Transverse colon (tissue), 4 donors: Measurements from ENCODE around the gene PP2D1. TPM values are rescaled to one million over a fixed set of nuclear protein-coding genes. Genes with fewer than 3 reads are reported as not detected.

Source experiments
- DNase-seq: peaks from one replicate; pipeline ENCODE4 v3.0.0-alpha.2; 2019
- H3K27ac ChIP-seq, 4 donors: fragments of 200-600 bp; sonication (generic); 2 replicates each; pipeline ENCODE4 v1.5.1; 2016 to 2018; ENCODE audit warnings: inconsistent platforms in 4 of 4
- H3K27me3 ChIP-seq: fragments of 200-600 bp; sonication (generic); 2 replicates; pipeline ENCODE4 v1.5.1; 2017; ENCODE audit warnings: inconsistent platforms
- H3K36me3 ChIP-seq, 4 donors: fragments of 200-600 bp; sonication (generic); 2 replicates each; pipeline ENCODE4 v1.5.1; 2017 to 2019; ENCODE audit warnings: inconsistent platforms in 4 of 4
- H3K4me1 ChIP-seq, 4 donors: fragments of 200-600 bp; sonication (generic); 2 replicates each; pipeline ENCODE4 v1.5.1; 2017 to 2020; ENCODE audit warnings: inconsistent platforms in 4 of 4
- H3K4me3 ChIP-seq, 4 donors: fragments of 200-600 bp; sonication (generic); 1 replicate in 1 of 4; 2 replicates in 3 of 4; pipeline versions ENCODE4 v1.5.1 to v1.6.1; 2017 to 2019; ENCODE audit warnings: inconsistent platforms in 4 of 4
- H3K9me3 ChIP-seq, 2 donors: fragments of 200-600 bp; sonication (generic); 2 replicates each; pipeline ENCODE4 v1.5.1; 2017 to 2019; ENCODE audit warnings: inconsistent platforms in 2 of 2
- EP300 ChIP-seq: sonication (generic); formaldehyde crosslinking; IDR thresholded peaks from one replicate; pipeline ENCODE4 v1.6.1; 2017; ENCODE audit warnings: antibody characterized with exemption, low read depth
- POLR2A ChIP-seq: fragments of 450-650 bp; IDR thresholded peaks from one replicate; pipeline ENCODE4 v1.6.1; 2016; ENCODE audit warnings: antibody characterized with exemption, mild to moderate bottlenecking, moderate library complexity
- POLR2AphosphoS5 ChIP-seq, 3 donors: sonication (generic); formaldehyde crosslinking; IDR thresholded peaks; one replicate each; pipeline ENCODE4 v1.6.1; 2016; ENCODE audit warnings: antibody characterized with exemption in 3 of 3
- WGBS, 2 donors: methylation state at CpG; one replicate each; pipeline ENCODE4 v1.1.5; 2018; ENCODE audit warnings: low coverage in 1 of 2; 5-methylcytosine and 5-hydroxymethylcytosine counted together
- in situ Hi-C, 4 donors: fragments of 200-750 bp; cut with MboI; loops; one replicate each; pipeline versions ENCODE4 v1.15.0 to v1.15.1; 2017; ENCODE audit warnings: low sequenced_read_pairs in 3 of 4, low pct_ligation_motif_present in 1 of 4, low pct_unique_long_range_greater_than_20kb in 1 of 4
- intact Hi-C: fragments of 100-400 bp; cut with DNase I; formaldehyde crosslinking; loops from one replicate; pipeline ENCODE4 v1.15.1; 2023; ENCODE audit warnings: low total_unique reads
- total RNA-seq, 4 donors: library from RNA; depleted of rRNA; stranded (reverse); fragments of >200 nt; gene quantifications; one replicate each; pipeline ENCODE4 v1.1.0, GENCODE V29; 2016
- TF ChIP-seq, protein P1 (sequence below), 5 experiments: fragments of 200-600 bp in 3 of 5; fragments of 450-650 bp in 2 of 5; sonication (generic) in 3 of 5; IDR thresholded peaks; 1 replicate in 2 of 5; 2 replicates in 3 of 5; pipeline ENCODE4 v1.5.1; 2016 to 2017; ENCODE audit warnings: antibody characterized with exemption in 5 of 5, inconsistent platforms in 3 of 5, mild to moderate bottlenecking in 2 of 5, moderate library complexity in 1 of 5

Gene PP2D1
- total RNA-seq, 4 donors from 2014 or later = not detected

GRCh38 chr3:19970327-19970726, 41.7 kb downstream of the PP2D1 start:
- TF ChIP-seq, protein P1, sequence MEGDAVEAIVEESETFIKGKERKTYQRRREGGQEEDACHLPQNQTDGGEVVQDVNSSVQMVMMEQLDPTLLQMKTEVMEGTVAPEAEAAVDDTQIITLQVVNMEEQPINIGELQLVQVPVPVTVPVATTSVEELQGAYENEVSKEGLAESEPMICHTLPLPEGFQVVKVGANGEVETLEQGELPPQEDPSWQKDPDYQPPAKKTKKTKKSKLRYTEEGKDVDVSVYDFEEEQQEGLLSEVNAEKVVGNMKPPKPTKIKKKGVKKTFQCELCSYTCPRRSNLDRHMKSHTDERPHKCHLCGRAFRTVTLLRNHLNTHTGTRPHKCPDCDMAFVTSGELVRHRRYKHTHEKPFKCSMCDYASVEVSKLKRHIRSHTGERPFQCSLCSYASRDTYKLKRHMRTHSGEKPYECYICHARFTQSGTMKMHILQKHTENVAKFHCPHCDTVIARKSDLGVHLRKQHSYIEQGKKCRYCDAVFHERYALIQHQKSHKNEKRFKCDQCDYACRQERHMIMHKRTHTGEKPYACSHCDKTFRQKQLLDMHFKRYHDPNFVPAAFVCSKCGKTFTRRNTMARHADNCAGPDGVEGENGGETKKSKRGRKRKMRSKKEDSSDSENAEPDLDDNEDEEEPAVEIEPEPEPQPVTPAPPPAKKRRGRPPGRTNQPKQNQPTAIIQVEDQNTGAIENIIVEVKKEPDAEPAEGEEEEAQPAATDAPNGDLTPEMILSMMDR (IDR thresholded peaks at IDR 0.05) = no peak
- TF ChIP-seq EP300 (no peak), POLR2AphosphoS5 (IDR thresholded peaks at IDR 0.05) (no peak), POLR2A (no peak)
- H3K4me3 ChIP-seq = no peak overlapping the region
- peaks cover 0 to 14% (median 3%) of the 10 kb centered on the region in 4 donors for H3K36me3 ChIP-seq
- 83 to 96% methylated on average over 8 of the region's 8 CpGs for WGBS, 2 donors
- H3K9me3 ChIP-seq = no peaks in the 10 kb centered on the region
- in situ Hi-C loops = no loop called here
- intact Hi-C loops = no loop called here
- peaks cover 0 to 8% (median 1%) of the 10 kb centered on the region in 4 donors for H3K4me1 ChIP-seq
- DNase-seq = no peak
- no peak overlapping the region for H3K27ac ChIP-seq
- H3K27me3 ChIP-seq = no peaks in the 10 kb centered on the region

- DNase-seq = no peak
- WGBS, 2 donors = 91 to 92% methylated on average over 4 of the region's 4 CpGs
- intact Hi-C loops (no loop called here), in situ Hi-C loops (no loop called here)
- Histone ChIP-seq H3K36me3 (no peaks in the 10 kb centered on the region), H3K9me3 (no peaks in the 10 kb centered on the region), H3K4me3 (no peak overlapping the region), H3K27me3 (no peaks in the 10 kb centered on the region), H3K27ac (no peak overlapping the region), H3K4me1 (peaks cover 0 to 15% (median 1%) of the 10 kb centered on the region in 4 donors)
- TF ChIP-seq POLR2A (no peak), POLR2AphosphoS5 (IDR thresholded peaks at IDR 0.05) (no peak), EP300 (no peak)
- TF ChIP-seq, protein P1 (IDR thresholded peaks at IDR 0.05) = no peak
Observed at GRCh38 chr3:19967812-19968211, 44.3 kb downstream of the PP2D1 start.

- intact Hi-C loops = no loop called here
Observed at GRCh38 chr3:19967208-19967607, 44.9 kb downstream of the PP2D1 start.

DNA sequence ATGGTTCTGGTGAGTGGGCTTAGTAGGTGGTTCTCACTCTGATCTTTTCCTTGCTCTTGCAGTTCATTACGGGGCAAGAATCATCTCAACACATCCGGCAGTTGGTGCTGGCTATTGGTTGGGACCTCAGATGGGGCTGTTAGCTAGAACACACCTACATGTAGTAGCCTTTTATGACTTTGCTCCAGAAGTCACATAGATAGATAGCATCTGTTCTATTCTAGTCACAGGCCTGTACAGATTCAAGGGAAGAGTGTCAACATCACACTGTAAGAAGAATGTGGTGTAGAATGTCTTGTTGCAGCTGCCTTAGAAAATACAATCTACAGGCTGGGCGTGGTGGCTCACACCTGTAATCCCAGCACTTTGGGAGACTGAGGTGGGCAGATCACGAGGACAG, 50.1 kb downstream of the PP2D1 start:
- no peak overlapping the region for H3K4me3 ChIP-seq
- TF ChIP-seq POLR2AphosphoS5 (IDR thresholded peaks at IDR 0.05) (no peak), POLR2A (no peak), EP300 (no peak)
- TF ChIP-seq, protein P1 (IDR thresholded peaks at IDR 0.05) = no peak
- in situ Hi-C loops (no loop called here), intact Hi-C loops (no loop called here)
- no peaks in the 10 kb centered on the region for H3K27me3 ChIP-seq
- peaks cover 0 to 33% (median 0%) of the 10 kb centered on the region in 4 donors for H3K4me1 ChIP-seq
- H3K27ac ChIP-seq = no peak overlapping the region
- DNase-seq = no peak
- WGBS, 2 donors = 29 to 69% methylated on average over 2 to 4 of the region's 4 CpGs
- no peaks in the 10 kb centered on the region for H3K9me3 ChIP-seq
- no peaks in the 10 kb centered on the region for H3K36me3 ChIP-seq

More at GRCh38 chr3:19967208-19967607, 44.9 kb downstream of the PP2D1 start:
- Histone ChIP-seq H3K27ac (no peak overlapping the region), H3K4me3 (no peak overlapping the region), H3K9me3 (no peaks in the 10 kb centered on the region), H3K4me1 (peaks cover 0 to 21% (median 1%) of the 10 kb centered on the region in 4 donors), H3K36me3 (no peaks in the 10 kb centered on the region), H3K27me3 (no peaks in the 10 kb centered on the region)
- 72 to 87% methylated on average over 2 to 6 of the region's 6 CpGs for WGBS, 2 donors
- TF ChIP-seq POLR2A = no peak
- no peak for TF ChIP-seq EP300
- TF ChIP-seq, protein P1 (IDR thresholded peaks at IDR 0.05) = no peak
- no peak for TF ChIP-seq POLR2AphosphoS5 (IDR thresholded peaks at IDR 0.05)
- DNase-seq = no peak
- in situ Hi-C loops = no loop called here
